ENCODE measurements around the gene ABHD8. TPM values are rescaled to one million over a fixed set of nuclear protein-coding genes. Genes with fewer than 3 reads are reported as not detected.

The ABHD8 gene
- total and polyA plus RNA-seq, 2 of the 13 experiments (the other 11 are each of a cell fraction or from before 2014, with no cell fraction given) = 6.3 to 7.2 TPM

- TF ChIP-seq SOX5 (CRISPR knock-in tag; IDR thresholded peaks at IDR 0.05; ENCODE audit: borderline replicate concordance) = no peak
- TF ChIP-seq ZNF577 (CRISPR knock-in tag; IDR thresholded peaks at IDR 0.05; ENCODE audit: borderline replicate concordance, low read depth) = no peak
- TF ChIP-seq TFE3 (CRISPR knock-in tag; IDR thresholded peaks at IDR 0.05) = 0 out of 2 replicates have a peak, but pooled peaks have one; percentile 7
- no peak for TF ChIP-seq POLR2AphosphoS5 (IDR thresholded peaks at IDR 0.05; ENCODE audit: low read depth, low read length)
- no peak for TF ChIP-seq NPAS2 (CRISPR knock-in tag; IDR thresholded peaks at IDR 0.05; ENCODE audit: borderline replicate concordance)
- TF ChIP-seq POLR2A (IDR thresholded peaks at IDR 0.05; ENCODE audit: insufficient read depth in 1 of 2, low read depth in 2 of 2, low read length in 2 of 2) = peak in 1 of 2 experiments; percentile 8; a peak in 1 of 4 replicates
- no peak for TF ChIP-seq ZNF446 (CRISPR knock-in tag; IDR thresholded peaks at IDR 0.05)
- no peak for TF ChIP-seq FOXA1 (IDR thresholded peaks at IDR 0.05)
- no peak for TF ChIP-seq FOXA1 (CRISPR knock-in tag; IDR thresholded peaks at IDR 0.05)
- TF ChIP-seq POGK (CRISPR knock-in tag; conservative IDR thresholded peaks at IDR 0.05) = no peak
- no peak for TF ChIP-seq IRF2 (CRISPR knock-in tag; IDR thresholded peaks at IDR 0.05)
- TF ChIP-seq ZNF333 (CRISPR knock-in tag; IDR thresholded peaks at IDR 0.05; ENCODE audit: borderline replicate concordance) = no peak
- no peak for TF ChIP-seq ZUFSP (CRISPR knock-in tag; IDR thresholded peaks at IDR 0.05; ENCODE audit: borderline replicate concordance)
- no peak for TF ChIP-seq POGZ (CRISPR knock-in tag; IDR thresholded peaks at IDR 0.05)
- no peak for TF ChIP-seq ZNF33A (CRISPR knock-in tag; IDR thresholded peaks at IDR 0.05; ENCODE audit: borderline replicate concordance)
- TF ChIP-seq HMGA1 (CRISPR knock-in tag; conservative IDR thresholded peaks at IDR 0.05) = no peak
- no peak for TF ChIP-seq AKAP8 (CRISPR knock-in tag; IDR thresholded peaks at IDR 0.05)
- no peak for TF ChIP-seq TSC22D2 (CRISPR knock-in tag; IDR thresholded peaks at IDR 0.05; ENCODE audit: borderline replicate concordance)
- no peak for TF ChIP-seq YEATS4 (CRISPR knock-in tag; IDR thresholded peaks at IDR 0.05; ENCODE audit: borderline replicate concordance)
- no peak for TF ChIP-seq AFF4 (CRISPR knock-in tag; IDR thresholded peaks at IDR 0.05)
- TF ChIP-seq ZBTB39 (CRISPR knock-in tag; IDR thresholded peaks at IDR 0.05) = no peak
Measured at GRCh38 chr19:17306285-17306714, 3.1 kb upstream of the ABHD8 start (continued).
